Endothelial cell of umbilical vein (primary cell): ENCODE measurements around the gene NSUN4. TPM values are rescaled to one million over a fixed set of nuclear protein-coding genes. Genes with fewer than 3 reads are reported as not detected.

Source experiments
- BruUV-seq: library from RNA; stranded (reverse); fragments of 400-500 nt; replicated peaks from 2 replicates; lab custom pipeline; 2021; lab: Mats Ljungman, UMichigan
- CTCF ChIA-PET: fragments of 300-600, 350-600 bp; sonication (Branson Sonifier 250); formaldehyde crosslinking; loops from one replicate; lab custom pipeline; 2021; ENCODE audit warnings: antibody characterized with exemption, inconsistent platforms; lab: Charles Lee
- POLR2A ChIA-PET: fragments of 300-600, 350-600 bp; sonication (Branson Sonifier 250); formaldehyde crosslinking; loops from one replicate; lab custom pipeline; 2021; ENCODE audit warnings: antibody characterized with exemption, inconsistent platforms; lab: Charles Lee
- DNase-seq: peaks from one replicate; pipeline ENCODE4 v3.0.0-alpha.2; 2011; ENCODE audit warnings: low read depth, low spot score
- FAIRE-seq: peaks from 2 replicates; lab custom pipeline; 2011; peaks lifted over from hg19 to GRCh38; lab: Jason Lieb, UNC
- H2AFZ ChIP-seq: 2 replicates; pipeline ENCODE4 v1.6.0; 2012; ENCODE audit warnings: low read depth, low read length, control low read depth, inconsistent platforms
- H3K27ac ChIP-seq: 2 replicates; pipeline ENCODE4 v1.5.1; 2011; ENCODE audit warnings: low read depth, mild to moderate bottlenecking, control low read depth, low read length, moderate library complexity; ENCODE audit not compliant: insufficient read depth
- H3K27me3 ChIP-seq, 2 experiments: 2 replicates each; pipeline versions ENCODE4 v1.6.0 to v1.6.1; 2011; ENCODE audit warnings: low read length in 2 of 2, mixed read lengths in 1 of 2; ENCODE audit not compliant: control insufficient read depth in 2 of 2, insufficient read depth in 2 of 2
- H3K36me3 ChIP-seq, 2 experiments: 2 replicates in 1 of 2; 3 replicates in 1 of 2; pipeline ENCODE4 v1.5.1; 2011; ENCODE audit warnings: low read length in 2 of 2, mild to moderate bottlenecking in 1 of 2, moderate library complexity in 1 of 2; ENCODE audit not compliant: control insufficient read depth in 2 of 2, insufficient read depth in 2 of 2; ENCODE audit errors: extremely low read depth in 1 of 2
- H3K4me1 ChIP-seq: 3 replicates; pipeline ENCODE4 v1.5.1; 2011; ENCODE audit warnings: mild to moderate bottlenecking, low read length; ENCODE audit not compliant: control insufficient read depth, insufficient read depth; ENCODE audit errors: extremely low read depth
- H3K4me2 ChIP-seq: 2 replicates; pipeline ENCODE4 v1.6.1; 2011; ENCODE audit warnings: low read length, control low read depth, mixed read lengths; ENCODE audit not compliant: insufficient read depth
- H3K4me3 ChIP-seq, 3 experiments: fragments of 200-600 bp in 1 of 3; sonication (generic), shearing (Covaris generic) in 1 of 3; replicated peaks in 1 of 3; 2 replicates each; pipeline ENCODE4 v1.5.1; 2011 to 2016; ENCODE audit warnings: control low read depth in 3 of 3, low read length in 3 of 3, mild to moderate bottlenecking in 2 of 3, inconsistent platforms in 1 of 3, low read depth in 1 of 3, moderate library complexity in 1 of 3; ENCODE audit not compliant: insufficient read depth in 1 of 3
- H3K79me2 ChIP-seq: 2 replicates; pipeline ENCODE4 v1.6.0; 2012; ENCODE audit warnings: low read length, inconsistent platforms; ENCODE audit not compliant: control insufficient read depth, insufficient read depth
- H3K9ac ChIP-seq: replicated peaks from 2 replicates; pipeline ENCODE3; 2011; ENCODE audit warnings: low read length, control low read depth; ENCODE audit not compliant: insufficient read depth; ENCODE audit errors: extremely low read depth
- H3K9me1 ChIP-seq: replicated peaks from 3 replicates; pipeline ENCODE4 v1.6.0; 2011; ENCODE audit warnings: mild to moderate bottlenecking, low read length; ENCODE audit not compliant: control insufficient read depth, insufficient read depth; ENCODE audit errors: extremely low read depth
- H3K9me3 ChIP-seq: replicated peaks from 2 replicates; pipeline ENCODE4 v1.5.1; 2012; ENCODE audit warnings: low read length, inconsistent platforms; ENCODE audit not compliant: control insufficient read depth, insufficient read depth
- H4K20me1 ChIP-seq: replicated peaks from 2 replicates; pipeline ENCODE3; 2011; ENCODE audit warnings: mild to moderate bottlenecking, low read length; ENCODE audit not compliant: control insufficient read depth, insufficient read depth; ENCODE audit errors: extremely low read depth
- CTCF ChIP-seq, 2 donors: IDR thresholded peaks; 1 replicate in 1 of 2; 2 replicates in 1 of 2; pipeline ENCODE4 v1.5.1; 2011; ENCODE audit warnings: low read length in 2 of 2, mild to moderate bottlenecking in 2 of 2, moderate library complexity in 2 of 2, control low read depth in 1 of 2, inconsistent platforms in 1 of 2, low read depth in 1 of 2; ENCODE audit not compliant: insufficient read depth in 1 of 2; ENCODE audit errors: extremely low read depth in 1 of 2
- EZH2 ChIP-seq: IDR thresholded peaks from 2 replicates; pipeline ENCODE4 v1.6.1; 2012; ENCODE audit warnings: borderline replicate concordance, low read depth, mild to moderate bottlenecking, moderate library complexity, low read length, inconsistent platforms; ENCODE audit not compliant: severe bottlenecking
- FOS ChIP-seq: IDR thresholded peaks from 2 replicates; pipeline ENCODE4 v1.6.1; 2011; ENCODE audit warnings: mild to moderate bottlenecking, low read length, moderate library complexity, borderline replicate concordance; ENCODE audit not compliant: insufficient read depth
- GATA2 ChIP-seq: IDR thresholded peaks from 2 replicates; pipeline ENCODE4 v1.7.0; 2011; ENCODE audit warnings: low read depth, mild to moderate bottlenecking, moderate library complexity, mixed read lengths, low read length; ENCODE audit not compliant: insufficient read length, insufficient read depth
- JUN ChIP-seq: IDR thresholded peaks from 2 replicates; pipeline ENCODE4 v1.6.1; 2011; ENCODE audit warnings: borderline replicate concordance, low read depth; ENCODE audit not compliant: insufficient read length, insufficient read depth
- MAX ChIP-seq: IDR thresholded peaks from 2 replicates; pipeline ENCODE4 v1.6.1; 2011; ENCODE audit not compliant: insufficient read depth, insufficient read length
- MYC ChIP-seq: IDR thresholded peaks from one replicate; pipeline ENCODE4 v1.6.1; 2011; ENCODE audit warnings: mild to moderate bottlenecking, low read depth, low read length
- POLR2A ChIP-seq: IDR thresholded peaks from 2 replicates; pipeline ENCODE4 v1.6.1; 2012; ENCODE audit warnings: low read depth, mild to moderate bottlenecking, control low read depth, low read length
- POLR2AphosphoS5 ChIP-seq: IDR thresholded peaks from 2 replicates; pipeline ENCODE4 v1.6.1; 2012; ENCODE audit warnings: low read depth, mild to moderate bottlenecking, control low read depth, low read length, moderate library complexity; ENCODE audit not compliant: insufficient read depth
- dilution Hi-C: fragments of 300-500 bp; cut with MboI; formaldehyde crosslinking; loops from one replicate; pipeline ENCODE4 v1.15.0; 2019; ENCODE audit warnings: low sequenced_read_pairs; ENCODE audit not compliant: extremely low pct_ligation_motif_present
- intact Hi-C: fragments of 100-400 bp; cut with micrococcal nuclease; formaldehyde crosslinking; loops from one replicate; pipeline ENCODE4 v1.10.0; 2022
- polyA plus RNA-seq, 4 experiments: library from polyadenylated mRNA; depleted of rRNA in 3 of 4; stranded (reverse) in 3 of 4; unstranded in 1 of 4; fragments of >200 nt; gene quantifications; 2 replicates each; pipeline versions ENCODE4 v1.2.1 to v1.2.3, GENCODE V29; 2011 to 2012; ENCODE audit warnings: missing spikeins in 1 of 4
- total RNA-seq: library from RNA; stranded (reverse); gene quantifications from 2 replicates; pipeline ENCODE4 v1.2.3, GENCODE V29; 2021

NSUN4 gene
- total and polyA plus RNA-seq, 2 donors (not counting 3 experiments of a cell fraction or from before 2014, with no cell fraction given) = 21.6 to 23.4 TPM

- CTCF ChIA-PET = interaction anchor here (1.6 kb wide), 1 partner anchor 146 kb away, joined by 3 read pairs; no protein-coding TSS in a partner anchor
- peak overlapping the region; percentile 73 to 94 (median 84) for H3K4me3 ChIP-seq
- dilution Hi-C loops (no loop called here), intact Hi-C loops (loop anchor here (5.0 kb wide), 1 partner anchor 169 kb away; the partner anchor contains the start of gene PIK3R3)
- H4K20me1 ChIP-seq = no peaks in the 10 kb centered on the region
- TF ChIP-seq MAX (no peak), MYC (no peak), JUN (no peak), POLR2A (no peak), GATA2 (no peak), CTCF (IDR thresholded peaks at IDR 0.05; ENCODE audit: extremely low read depth in 1 of 2, insufficient read depth in 1 of 2, low read depth in 1 of 2, low read length in 2 of 2) (no peak), POLR2AphosphoS5 (no peak), FOS (no peak), EZH2 (no peak)
- H3K79me2 ChIP-seq = peaks cover 76% of the 10 kb centered on the region
- peak overlapping the region; percentile 81 for H3K27ac ChIP-seq
- H3K4me2 ChIP-seq = peak overlapping the region; percentile 94
- H3K9ac ChIP-seq = peak overlapping the region; percentile 97
- no peaks in the 10 kb centered on the region for H3K9me1 ChIP-seq
- peaks cover 11 to 12% of the 10 kb centered on the region in 2 experiments for H3K36me3 ChIP-seq
- H2AFZ ChIP-seq = peak overlapping the region; percentile 12
- no peaks in the 10 kb centered on the region for H3K9me3 ChIP-seq
- H3K4me1 ChIP-seq = peaks cover 20% of the 10 kb centered on the region
- no peak for DNase-seq
- H3K27me3 ChIP-seq = no peaks in the 10 kb centered on the region
- FAIRE-seq = no peak
- POLR2A ChIA-PET = no interaction called here
- BruUV-seq = no TSS peak
Measured at GRCh38 chr1:46301406-46301807, 39.2 kb upstream of the NSUN4 start.
